DOHH2 (cell line): ENCODE data around the gene PATL2.

ENCODE experiments used
- CTCF ChIP-seq: fragments of 200-600 bp; sonication (generic); IDR thresholded peaks from one replicate; pipeline ENCODE4 v1.5.1; 2014; ENCODE audit warnings: antibody characterized with exemption, mild to moderate bottlenecking, low read depth, low read length; ENCODE audit not compliant: poor library complexity, severe bottlenecking
- EZH2phosphoT487 ChIP-seq: fragments of 200-600 bp; sonication (generic); IDR thresholded peaks from 2 replicates; pipeline ENCODE4 v1.6.1; 2017; ENCODE audit warnings: borderline replicate concordance, mild to moderate bottlenecking, antibody characterized with exemption, low read length, moderate library complexity, mixed read lengths

- TF ChIP-seq CTCF (peak; percentile 42), EZH2phosphoT487 (no peak)
Observed at GRCh38 chr15:44713006-44713966, 2.2 kb upstream of the PATL2 start.
